ENCODE measurements around the gene WASHC4.

DNA sequence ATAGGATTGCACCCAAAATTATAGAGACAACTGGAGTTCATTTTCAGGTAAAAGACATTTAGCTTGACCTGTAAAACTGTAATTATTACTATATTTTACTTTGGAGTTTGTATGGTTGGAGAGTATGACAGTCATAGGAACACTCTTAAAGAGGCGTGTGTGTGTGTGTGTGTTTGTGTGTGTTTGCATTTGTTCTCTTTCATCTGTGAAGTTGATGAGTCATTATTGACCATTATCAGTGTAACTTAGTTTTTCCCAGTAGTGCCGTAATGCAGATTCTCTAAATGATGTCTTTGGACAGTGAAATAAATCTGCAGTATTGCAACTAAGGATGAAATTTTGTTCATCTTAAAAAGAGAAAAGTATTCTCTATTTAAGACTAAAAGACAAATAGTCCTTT is 13.0 kb downstream of the WASHC4 start:
- TF ChIP-seq CTCF (IDR thresholded peaks at IDR 0.05) (no peak), POLR2A (IDR thresholded peaks at IDR 0.05) (no peak)
